GM21423 (cell line): ENCODE results near the gene TUBB1.
"Not testable (repeated sequence)": the region's sequence is repeated elsewhere in the genome, so short reads cannot be mapped to it uniquely, and the experiment has no call there.

Experiments used
- ATAC-seq: cut with Tn5 transposase; IDR thresholded peaks from one replicate; pipeline ENCODE4 v1.9.1; 2021; ENCODE audit warnings: mild to moderate bottlenecking, moderate library complexity; ENCODE audit not compliant: unreplicated experiment

The TUBB1 gene

GRCh38 chr20:59019217-59019616 is at the start of gene TUBB1:
TSS of gene TUBB1 (plus strand) at chr20:59019429. CDS start at chr20:59019523, 94 bp downstream.
- ATAC-seq, result no peak

GRCh38 chr20:58969439-58969838 is 49.8 kb upstream of the TUBB1 start:
- no peak for ATAC-seq

GRCh38 chr20:58970146-58970545 is 49.1 kb upstream of the TUBB1 start:
- ATAC-seq, result no peak

- ATAC-seq, result no peak
Measured at GRCh38 chr20:58971429-58971828, 47.8 kb upstream of the TUBB1 start.

GRCh38 chr20:58973179-58973578 is 46.0 kb upstream of the TUBB1 start:
- no peak for ATAC-seq

- no peak for ATAC-seq
Measured at GRCh38 chr20:58973866-58974265, 45.4 kb upstream of the TUBB1 start.

- ATAC-seq, result no peak
Measured at GRCh38 chr20:58975353-58975752, 43.9 kb upstream of the TUBB1 start.

GRCh38 chr20:58976061-58976730 is 43.0 kb upstream of the TUBB1 start:
- ATAC-seq, result peak; percentile 35

GRCh38 chr20:58978351-58979190 is 40.7 kb upstream of the TUBB1 start:
- ATAC-seq, result no peak

GRCh38 chr20:58980711-58981627 is 38.3 kb upstream of the TUBB1 start, which contains the start of gene NELFCD:
TSS of gene NELFCD (plus strand) at chr20:58981256. CDS start at chr20:58981310, 54 bp downstream.
- peak; percentile 68 for ATAC-seq

- ATAC-seq, result peak; percentile 2
Measured at GRCh38 chr20:58981628-58982364, 37.4 kb upstream of the TUBB1 start.

- ATAC-seq, result no peak
Measured at GRCh38 chr20:58982406-58983114, 36.7 kb upstream of the TUBB1 start.

GRCh38 chr20:58983115-58983468 is 36.1 kb upstream of the TUBB1 start:
- not testable (repeated sequence) for ATAC-seq

GRCh38 chr20:58984691-58985090 is 34.5 kb upstream of the TUBB1 start:
- ATAC-seq, result no peak

- ATAC-seq, result no peak
Measured at GRCh38 chr20:58985656-58986055, 33.6 kb upstream of the TUBB1 start.

- no peak for ATAC-seq
Measured at GRCh38 chr20:58986286-58986967, 32.8 kb upstream of the TUBB1 start.

- no peak for ATAC-seq
Measured at GRCh38 chr20:58986968-58987517, 32.2 kb upstream of the TUBB1 start.

GRCh38 chr20:58987790-58988564 is 31.3 kb upstream of the TUBB1 start:
- ATAC-seq, result no peak
